ENCODE results near the gene CAMTA1.
A peak's percentile ranks its signal among the peaks of the same experiment; 100 is the strongest.

CAMTA1 gene

GRCh38 chr1:6961905-6962477, 176.7 kb downstream of the CAMTA1 start:
- no peak for DNase-seq

- peak; percentile 82 for DNase-seq
These were observed 177.3 kb downstream of the CAMTA1 start for GRCh38 chr1:6962478-6962995.

- DNase-seq = peak; percentile 86
These were observed 178.0 kb downstream of the CAMTA1 start for GRCh38 chr1:6962996-6963911.

- DNase-seq = no peak
These were observed 178.7 kb downstream of the CAMTA1 start for GRCh38 chr1:6963912-6964307.

GRCh38 chr1:6965083-6965934, 180.1 kb downstream of the CAMTA1 start:
- no peak for DNase-seq

GRCh38 chr1:6965935-6966241, 180.6 kb downstream of the CAMTA1 start:
- DNase-seq = no peak

GRCh38 chr1:6966326-6966725, 181.1 kb downstream of the CAMTA1 start:
- no peak for DNase-seq

GRCh38 chr1:6967431-6968111, 182.3 kb downstream of the CAMTA1 start:
- DNase-seq = no peak

- DNase-seq = peak; percentile 57
These were observed 183.9 kb downstream of the CAMTA1 start for GRCh38 chr1:6969106-6969505.

- no peak for DNase-seq
These were observed 184.5 kb downstream of the CAMTA1 start for GRCh38 chr1:6969762-6970161.

GRCh38 chr1:6970221-6970620, 185.0 kb downstream of the CAMTA1 start:
- DNase-seq = no peak

GRCh38 chr1:6971048-6971447, 185.8 kb downstream of the CAMTA1 start:
- no peak for DNase-seq

GRCh38 chr1:6971699-6972098, 186.4 kb downstream of the CAMTA1 start:
- no peak for DNase-seq

GRCh38 chr1:6972399-6972798, 187.1 kb downstream of the CAMTA1 start:
- no peak for DNase-seq

- no peak for DNase-seq
These were observed 190.2 kb downstream of the CAMTA1 start for GRCh38 chr1:6975331-6976043.

- DNase-seq = no peak
These were observed 190.8 kb downstream of the CAMTA1 start for GRCh38 chr1:6976044-6976375.

- DNase-seq = no peak
These were observed 193.9 kb downstream of the CAMTA1 start for GRCh38 chr1:6979003-6979613.

GRCh38 chr1:6981595-6981994, 196.3 kb downstream of the CAMTA1 start:
- DNase-seq = no peak

- no peak for DNase-seq
These were observed 197.2 kb downstream of the CAMTA1 start for GRCh38 chr1:6982443-6982842.

- no peak for DNase-seq
These were observed 197.6 kb downstream of the CAMTA1 start for GRCh38 chr1:6982860-6983259.

- no peak for DNase-seq
These were observed 199.3 kb downstream of the CAMTA1 start for GRCh38 chr1:6984536-6984935.

- no peak for DNase-seq
These were observed 199.7 kb downstream of the CAMTA1 start for GRCh38 chr1:6984986-6985385.
